COR-L47 (cell line): Measurements from ENCODE around the gene BAZ1B.
A peak's percentile ranks its signal among the peaks of the same experiment; 100 is the strongest.
"Not testable (repeated sequence)": the region's sequence is repeated elsewhere in the genome, so short reads cannot be mapped to it uniquely, and the experiment has no call there.

Experiments used
- DNase-seq: peaks from one replicate; lab custom pipeline; 2025; lab: John Stamatoyannopoulos, UW

BAZ1B gene

GRCh38 chr7:73522105-73522872 lies at the start of gene BAZ1B:
BAZ1B (minus strand) TSS chr7:73522293; CDS start chr7:73521933, 360 bp downstream.
- peak; percentile 99 for DNase-seq

DNA sequence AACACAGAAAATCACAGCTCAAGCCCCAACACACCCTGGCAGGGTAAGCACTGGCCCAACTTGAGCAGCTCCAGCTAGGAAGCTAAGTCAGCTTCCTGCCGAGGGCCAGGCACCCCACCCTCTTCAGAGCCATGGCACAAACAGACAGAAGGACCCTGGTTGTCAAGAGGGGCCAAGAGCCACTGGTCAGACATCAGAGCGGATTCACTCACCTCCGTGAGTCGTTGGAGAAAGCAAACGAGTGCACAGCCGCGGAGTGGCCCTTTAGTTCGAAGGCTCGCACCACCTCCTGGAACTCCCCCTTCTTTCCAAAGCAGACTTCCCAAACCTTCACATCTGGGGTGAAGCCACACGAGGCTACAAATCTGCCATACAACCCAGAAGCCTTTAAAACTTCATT lies 48.9 kb upstream of the BAZ1B start:
- no peak for DNase-seq

- no peak for DNase-seq
Measured at GRCh38 chr7:73570521-73570920, 48.4 kb upstream of the BAZ1B start.

DNA sequence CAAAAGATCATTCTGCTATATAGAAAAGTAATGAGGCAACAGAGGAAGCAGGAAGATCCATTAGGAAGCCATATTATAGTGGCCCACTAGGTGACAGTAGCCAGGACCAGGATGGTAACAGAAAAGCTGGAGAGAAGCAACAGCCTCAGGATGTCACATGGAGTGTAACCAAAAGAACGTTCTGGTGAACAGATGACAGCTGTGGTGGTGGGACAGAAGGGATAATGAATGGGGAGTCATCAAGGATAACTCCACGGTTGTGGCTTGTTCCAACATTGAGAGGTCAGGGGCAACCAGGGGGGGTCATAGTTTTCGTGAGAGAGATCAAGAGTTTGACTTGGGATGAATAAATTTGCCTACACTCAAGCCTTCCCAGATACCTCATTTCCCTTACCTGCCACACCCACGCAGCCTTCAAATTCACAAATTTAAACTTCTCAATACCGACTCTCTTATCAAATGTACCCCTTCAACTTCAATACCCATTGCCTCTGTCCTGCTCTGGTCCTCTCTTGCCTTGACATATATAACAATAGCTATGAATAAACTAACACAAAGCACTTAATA lies 47.0 kb upstream of the BAZ1B start:
- no peak for DNase-seq

DNA sequence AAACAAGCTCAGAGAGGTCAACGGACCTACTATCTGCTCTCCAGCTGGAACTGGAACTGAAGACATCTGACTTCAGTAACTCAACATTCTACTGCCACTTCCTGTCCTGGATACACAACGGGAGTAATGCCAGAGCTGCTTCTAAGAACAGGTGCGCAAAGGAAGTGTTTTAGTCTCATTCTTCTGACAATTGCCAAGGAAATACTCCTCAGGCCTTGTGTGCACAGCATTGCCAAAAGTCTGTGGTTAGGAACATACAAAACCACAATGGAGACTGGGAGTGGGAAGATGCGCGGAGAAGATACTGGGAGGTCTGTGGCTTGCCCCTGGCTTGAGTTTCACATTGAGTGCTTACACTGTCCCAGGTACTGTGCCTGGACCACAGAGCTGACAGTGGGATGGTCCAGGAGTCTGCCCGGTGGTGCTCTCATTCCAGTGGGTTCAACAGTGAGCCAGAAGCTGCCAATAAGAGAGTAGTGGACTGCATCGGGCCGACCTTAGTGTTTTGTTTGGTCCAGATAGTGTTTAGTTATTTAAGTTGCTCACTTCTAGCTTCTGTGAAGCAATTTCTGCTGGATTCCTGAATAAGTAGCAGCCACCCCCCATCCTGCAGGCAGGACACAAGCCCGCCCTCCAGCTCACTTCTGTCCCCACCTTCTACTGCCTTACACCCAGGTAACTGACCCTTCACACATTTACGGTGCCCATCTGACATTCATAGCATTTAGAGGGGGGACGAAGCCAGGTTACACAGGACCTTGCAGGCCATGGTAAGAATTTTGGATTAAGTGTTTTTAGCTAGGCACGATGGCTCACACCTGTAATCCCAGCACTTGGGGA lies 46.0 kb upstream of the BAZ1B start:
- DNase-seq: no peak

DNA sequence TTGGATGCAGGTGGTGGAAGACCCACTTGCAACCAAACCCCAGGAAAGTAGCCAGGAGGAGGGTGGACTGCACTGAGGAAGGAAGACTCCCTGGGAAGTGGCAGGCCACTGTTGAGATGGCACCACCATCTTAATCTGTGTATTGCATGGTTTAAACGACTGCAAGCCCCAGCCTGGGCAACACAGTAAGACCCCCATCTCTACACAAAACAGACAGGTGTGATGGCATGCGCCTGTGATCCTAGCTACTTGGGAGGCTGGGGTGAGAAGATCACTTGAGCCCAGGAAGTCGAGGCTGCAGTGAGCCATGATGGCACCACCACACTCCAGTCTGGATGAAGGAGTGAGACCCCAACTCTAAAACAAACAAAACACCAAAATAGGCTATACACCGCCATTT lies 45.0 kb upstream of the BAZ1B start:
- no peak for DNase-seq

DNA sequence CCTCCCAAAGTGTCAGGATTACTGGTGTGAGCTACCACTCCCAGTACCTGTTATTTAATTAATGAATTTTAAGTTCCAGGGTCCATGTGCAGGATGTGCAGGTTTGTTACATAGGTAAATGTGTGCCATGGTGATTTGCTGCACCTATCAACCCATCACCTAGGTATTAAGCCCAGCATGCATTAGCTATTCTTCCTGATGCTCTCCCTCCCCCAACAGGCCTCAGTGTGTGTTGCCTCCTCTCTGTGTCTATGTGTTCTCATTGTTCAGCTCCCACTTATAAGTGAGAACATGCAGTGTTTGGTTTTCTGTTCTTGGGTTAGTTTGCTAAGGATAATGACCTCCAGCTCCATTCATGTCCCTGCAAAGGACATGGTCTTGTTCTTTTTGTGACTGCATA lies 44.3 kb upstream of the BAZ1B start:
- not testable (repeated sequence) for DNase-seq

DNA sequence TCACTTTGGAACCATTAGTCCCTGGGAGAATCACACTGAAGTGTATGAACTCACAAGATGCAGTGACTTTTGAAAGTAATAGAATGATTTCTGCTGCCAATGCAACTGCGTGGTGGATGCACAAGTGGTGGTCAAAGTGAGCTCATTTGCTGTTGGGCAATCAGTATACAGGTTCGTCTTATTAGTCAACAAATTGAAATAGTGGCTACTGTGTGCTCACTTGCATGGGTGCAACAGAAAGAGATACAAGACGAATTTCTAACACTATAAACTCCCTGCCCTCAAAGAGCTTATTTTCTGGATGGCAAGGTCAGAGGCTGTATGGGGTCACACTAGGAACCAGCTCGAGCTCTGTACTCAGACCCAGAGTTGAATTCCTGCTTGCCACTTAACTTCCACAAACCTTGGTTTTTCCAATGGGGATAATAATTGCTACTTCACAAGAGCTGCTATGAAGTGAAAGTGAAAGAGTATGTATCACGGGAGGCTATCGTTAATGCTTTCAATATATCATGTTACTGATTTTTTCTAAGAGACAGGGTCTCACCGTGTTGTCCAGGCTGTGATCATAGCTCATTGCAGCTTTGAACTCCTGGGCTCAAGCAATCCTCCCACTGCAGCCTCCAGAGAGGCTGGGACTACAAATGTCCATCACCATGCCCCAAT lies 43.7 kb upstream of the BAZ1B start:
- DNase-seq: no peak

DNA sequence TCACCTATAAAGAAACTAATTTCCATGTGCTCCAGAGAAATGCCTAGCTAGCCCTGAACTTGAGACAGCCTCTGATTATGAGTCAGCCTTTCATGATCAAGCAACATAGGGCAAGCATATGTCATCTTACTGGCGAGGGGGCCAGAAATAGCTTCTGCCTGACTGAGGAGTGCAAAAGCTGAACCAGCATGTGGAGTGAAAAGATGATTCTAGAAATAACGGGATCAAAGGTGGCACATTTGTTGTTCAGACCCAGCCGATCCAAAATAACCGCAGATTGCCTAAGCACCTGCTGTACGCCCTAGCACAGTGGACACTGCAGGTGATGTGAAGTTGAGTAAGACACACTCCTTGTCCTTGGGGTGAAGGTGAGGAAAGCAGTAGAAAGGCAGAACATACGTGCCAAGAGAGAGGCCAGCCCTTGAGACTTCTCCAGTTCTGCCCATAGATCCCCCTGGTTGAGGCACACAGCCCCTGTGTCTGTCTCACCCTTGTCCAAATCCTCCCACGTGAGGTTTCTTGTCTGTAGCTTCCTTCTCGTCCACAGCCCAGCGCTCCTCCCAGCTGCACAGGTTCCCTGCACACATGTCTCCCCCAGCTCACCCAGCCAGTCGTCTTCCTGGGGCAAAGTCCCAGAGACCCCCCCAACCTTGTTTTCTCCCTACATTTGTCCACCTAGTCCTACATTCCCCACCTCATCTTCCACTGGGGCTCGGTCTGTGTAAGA lies 38.2 kb upstream of the BAZ1B start:
- DNase-seq: no peak

DNA sequence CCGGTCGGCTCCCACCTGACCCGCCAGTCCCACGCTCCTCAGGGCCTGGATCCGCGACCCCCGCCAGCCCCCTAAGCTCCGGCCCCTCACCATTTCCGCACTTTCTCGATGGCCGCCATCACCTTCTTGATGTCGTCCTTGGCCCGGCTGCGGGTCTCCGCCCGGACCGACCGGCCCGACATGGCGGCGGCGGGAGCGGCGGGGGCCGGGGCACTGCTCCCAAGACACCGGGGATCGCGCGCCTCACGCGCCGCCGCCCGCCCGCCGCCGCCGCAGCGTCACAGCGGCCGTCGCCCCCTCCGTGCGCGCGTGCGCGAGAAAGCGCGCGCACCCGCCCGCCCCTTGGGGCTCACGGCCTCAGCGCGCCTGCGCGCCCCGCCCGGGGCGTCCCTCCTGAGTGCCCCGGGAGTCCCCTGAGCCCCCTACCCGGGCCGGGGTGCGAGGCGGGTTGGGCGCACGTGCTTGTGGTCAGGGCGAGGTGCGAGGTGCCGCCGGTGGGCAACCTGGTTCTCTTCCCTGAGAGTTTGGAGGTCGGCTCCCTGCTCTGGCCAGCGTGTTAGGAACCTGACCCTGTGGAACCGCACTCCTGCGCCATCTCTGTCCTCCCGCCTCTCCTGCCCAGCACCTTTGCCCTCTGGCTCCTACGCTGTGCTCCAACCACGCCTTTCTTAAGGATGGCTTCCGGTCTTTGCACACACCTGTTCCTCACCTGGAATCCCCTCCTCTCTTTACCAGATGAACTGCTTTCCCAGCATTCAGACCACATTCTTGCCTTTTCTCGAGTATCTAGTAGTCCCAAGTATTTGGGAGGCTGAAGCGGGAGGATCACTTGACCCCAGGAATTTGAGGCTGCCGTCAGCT lies 35.5 kb upstream of the BAZ1B start, which contains the start of gene BCL7B:
BCL7B (minus strand) TSS at position 294 of the 861 bp plus-strand sequence; CDS start at position 182, 112 bp downstream.
- DNase-seq: peak; percentile 61

GRCh38 chr7:73557108-73557396 lies 35.0 kb upstream of the BAZ1B start:
- DNase-seq: peak; percentile 90

DNA sequence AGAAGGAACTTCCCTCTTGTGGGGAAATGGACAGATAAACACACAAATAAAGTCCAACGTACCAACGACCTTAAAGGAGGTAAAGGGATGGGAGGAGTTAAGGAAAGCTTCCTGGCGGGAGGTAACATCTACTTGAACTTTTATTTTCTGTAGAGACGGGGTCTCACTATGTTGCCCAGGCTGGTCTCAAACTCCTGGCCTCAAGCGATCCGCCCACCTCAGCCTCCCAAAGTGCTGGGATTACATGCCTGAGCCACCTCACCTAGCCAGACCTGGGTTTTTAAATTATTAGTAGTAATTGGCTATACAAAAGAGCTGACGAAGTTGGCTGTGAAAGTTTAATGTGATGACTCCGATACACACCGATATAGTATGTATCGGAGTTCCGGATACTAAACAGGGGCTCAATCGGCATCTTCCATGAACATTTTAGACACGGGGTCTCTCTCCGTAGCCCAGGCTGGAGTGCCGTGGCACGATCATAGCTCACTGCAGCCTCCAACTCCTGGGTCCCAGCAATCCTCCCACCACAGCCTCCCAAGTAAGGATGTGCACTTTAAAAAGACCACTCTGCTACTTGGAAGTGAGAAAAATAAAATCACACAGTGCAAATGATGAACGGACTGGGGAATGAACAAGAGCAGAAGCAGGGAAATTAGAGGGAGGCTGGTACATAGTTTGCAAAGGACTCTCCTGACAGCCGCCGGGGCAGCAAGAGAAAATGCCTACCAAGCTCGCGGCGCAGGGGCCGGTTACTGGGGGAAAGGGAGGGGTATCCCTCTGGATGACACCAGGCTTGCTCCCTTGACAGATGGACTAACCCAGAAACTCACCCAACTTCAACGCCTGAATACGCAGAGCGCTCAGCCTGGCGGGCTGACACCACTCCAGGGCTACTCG lies 34.4 kb upstream of the BAZ1B start:
- DNase-seq: no peak

- DNase-seq: no peak
Measured at GRCh38 chr7:73555411-73555982, 33.4 kb upstream of the BAZ1B start.

- not testable (repeated sequence) for DNase-seq
Measured at GRCh38 chr7:73550093-73550492, 28.0 kb upstream of the BAZ1B start.

GRCh38 chr7:73549176-73549575 lies 27.1 kb upstream of the BAZ1B start:
- no peak for DNase-seq

- DNase-seq: no peak
Measured at GRCh38 chr7:73547841-73548240, 25.7 kb upstream of the BAZ1B start.

DNA sequence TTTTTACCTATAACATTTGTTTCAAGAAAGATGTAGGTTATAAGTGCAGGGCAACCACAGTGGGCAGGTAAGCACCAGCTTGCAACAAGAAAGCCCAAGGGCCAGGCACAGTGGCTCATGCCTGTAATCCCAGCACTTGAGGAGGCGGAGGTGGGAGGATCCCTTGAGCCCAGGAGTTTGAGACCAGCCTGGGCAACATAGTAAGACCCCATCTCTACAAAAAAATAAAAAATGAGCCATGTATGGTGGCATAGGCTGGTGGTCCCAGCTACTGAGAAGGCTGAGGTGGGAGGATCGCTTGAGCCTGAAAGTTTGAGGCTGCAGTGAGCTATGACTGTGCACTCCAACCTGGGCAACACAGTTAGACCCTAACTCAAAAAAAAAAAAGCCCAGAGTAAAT lies 22.6 kb upstream of the BAZ1B start:
- no peak for DNase-seq

DNA sequence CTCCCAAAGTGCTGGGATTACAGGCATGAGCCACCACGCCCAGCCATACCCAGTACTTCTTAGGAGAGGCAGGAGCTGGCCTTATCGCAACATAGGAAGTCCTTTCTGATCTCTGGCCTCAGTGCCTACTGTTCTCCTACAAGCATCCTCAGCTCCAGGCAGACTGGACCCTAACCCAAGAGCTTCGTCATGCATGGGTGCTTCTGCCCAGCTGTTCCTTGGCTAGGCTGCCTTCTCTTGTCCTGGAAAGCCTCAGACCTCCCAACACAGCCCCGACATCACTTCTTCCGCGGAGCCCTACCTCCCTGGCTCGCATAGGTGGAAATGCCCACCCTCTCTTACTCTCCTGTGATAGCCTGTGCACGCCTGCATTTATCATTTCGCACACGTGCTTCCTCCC lies 19.6 kb upstream of the BAZ1B start:
- DNase-seq: no peak

GRCh38 chr7:73539709-73540108 lies 17.6 kb upstream of the BAZ1B start:
- DNase-seq: no peak
